SK-N-SH (cell line): ENCODE results near the gene DIPK1A. TPM values are rescaled to one million over a fixed set of nuclear protein-coding genes. Genes with fewer than 3 reads are reported as not detected.

Source experiments
- CTCF ChIA-PET: fragments of 300-600, 350-600 bp; formaldehyde crosslinking; extraction: SDS; loops from one replicate; lab custom pipeline; 2021; lab: Yijun Ruan, JAX
- POLR2A ChIA-PET: fragments of 350-600 bp; sonication (Branson Sonifier 250); formaldehyde crosslinking; extraction: SDS; loops from one replicate; lab custom pipeline; 2020; ENCODE audit warnings: antibody characterized with exemption, inconsistent platforms; lab: Yijun Ruan, JAX
- DNase-seq: peaks from one replicate; pipeline ENCODE4 v3.0.0; 2012
- H2AFZ ChIP-seq: fragments of 200-600 bp; sonication (generic); 2 replicates; pipeline ENCODE4 v1.8.1; 2016; ENCODE audit warnings: antibody characterized with exemption, mild to moderate bottlenecking, low read depth
- H3F3A ChIP-seq: fragments of 200-600 bp; sonication (generic); replicated peaks from 2 replicates; pipeline ENCODE3; 2016; ENCODE audit warnings: antibody characterized with exemption, mild to moderate bottlenecking; ENCODE audit not compliant: insufficient read depth
- H3K27ac ChIP-seq, 2 experiments: fragments of 200-500 bp in 1 of 2; fragments of 200-600 bp in 1 of 2; sonication (Bioruptor generic) in 1 of 2; sonication (generic), shearing (Covaris generic) in 1 of 2; 2 replicates each; pipeline versions ENCODE4 v1.5.1 to v1.6.1; 2014 to 2016; ENCODE audit warnings: low read depth in 2 of 2, inconsistent platforms in 1 of 2, low read length in 1 of 2, mild to moderate bottlenecking in 1 of 2, mixed read lengths in 1 of 2
- H3K27me3 ChIP-seq: fragments of 200-600 bp; sonication (generic), shearing (Covaris generic); 2 replicates; pipeline ENCODE4 v1.6.1; 2016; ENCODE audit warnings: mixed run types; ENCODE audit not compliant: insufficient read depth
- H3K36me3 ChIP-seq, 2 experiments: fragments of 200-500 bp in 1 of 2; fragments of 200-600 bp in 1 of 2; sonication (Bioruptor generic) in 1 of 2; sonication (generic) in 1 of 2; replicated peaks in 1 of 2; 2 replicates each; pipeline versions ENCODE3 to v1.5.1; 2014 to 2016; ENCODE audit warnings: low read length in 1 of 2, mild to moderate bottlenecking in 1 of 2; ENCODE audit not compliant: insufficient read depth in 2 of 2, control insufficient read depth in 1 of 2
- H3K4me1 ChIP-seq, 2 experiments: fragments of 200-500 bp in 1 of 2; fragments of 200-600 bp in 1 of 2; sonication (Bioruptor generic) in 1 of 2; sonication (generic), shearing (Covaris generic) in 1 of 2; 2 replicates each; pipeline versions ENCODE4 v1.5.1 to v1.6.1; 2014 to 2016; ENCODE audit warnings: low read depth in 1 of 2, low read length in 1 of 2, mixed run types in 1 of 2; ENCODE audit not compliant: insufficient read depth in 2 of 2, control insufficient read depth in 1 of 2
- H3K4me2 ChIP-seq: fragments of 200-600 bp; sonication (generic), shearing (Covaris generic); 2 replicates; pipeline ENCODE4 v1.6.1; 2017; ENCODE audit warnings: mixed run types
- H3K4me3 ChIP-seq, 2 experiments: fragments of 200-500 bp in 1 of 2; fragments of 200-600 bp in 1 of 2; sonication (Bioruptor generic) in 1 of 2; sonication (generic), shearing (Covaris generic) in 1 of 2; 2 replicates each; pipeline versions ENCODE4 v1.5.1 to v1.8.1; 2014 to 2016; ENCODE audit warnings: low read depth in 2 of 2, inconsistent platforms in 1 of 2, low read length in 1 of 2, mild to moderate bottlenecking in 1 of 2, mixed read lengths in 1 of 2, moderate library complexity in 1 of 2
- H3K79me2 ChIP-seq: fragments of 200-600 bp; sonication (generic); 2 replicates; pipeline ENCODE4 v1.8.1; 2017; ENCODE audit warnings: mild to moderate bottlenecking; ENCODE audit not compliant: insufficient read depth
- H3K9ac ChIP-seq: fragments of 200-600 bp; sonication (generic); 2 replicates; pipeline ENCODE4 v1.6.1; 2017; ENCODE audit warnings: mixed run types
- H3K9me2 ChIP-seq: fragments of 200-600 bp; sonication (generic); 2 replicates; pipeline ENCODE4 v1.6.1; 2017; ENCODE audit warnings: mixed run types
- H3K9me3 ChIP-seq: fragments of 200-600 bp; sonication (generic); 2 replicates; pipeline ENCODE4 v1.6.1; 2017; ENCODE audit warnings: mixed run types, mild to moderate bottlenecking, moderate library complexity
- H4K20me1 ChIP-seq: fragments of 200-600 bp; sonication (generic); 2 replicates; pipeline ENCODE4 v1.6.1; 2017; ENCODE audit warnings: mild to moderate bottlenecking, mixed run types; ENCODE audit not compliant: insufficient read depth
- CHD2 ChIP-seq: fragments of 150-350 bp; IDR thresholded peaks from 2 replicates; pipeline ENCODE4 v1.6.1; 2018; ENCODE audit warnings: low read length; ENCODE audit not compliant: partially characterized antibody
- EP300 ChIP-seq, 2 experiments: IDR thresholded peaks; 2 replicates each; pipeline versions ENCODE4 v1.4.0 to v1.6.1; 2012; ENCODE audit warnings: borderline replicate concordance in 1 of 2, low read depth in 1 of 2, low read length in 1 of 2
- FOSL2 ChIP-seq: IDR thresholded peaks from 2 replicates; pipeline ENCODE4 v1.4.0; 2012; ENCODE audit warnings: low read depth, mild to moderate bottlenecking, moderate library complexity, borderline replicate concordance
- FOXM1 ChIP-seq: IDR thresholded peaks from 2 replicates; pipeline ENCODE4 v1.4.0; 2012; ENCODE audit warnings: low read depth, mild to moderate bottlenecking
- JUND ChIP-seq: IDR thresholded peaks from 2 replicates; pipeline ENCODE4 v1.4.0; 2012
- MAX ChIP-seq: IDR thresholded peaks from 2 replicates; pipeline ENCODE4 v1.4.0; 2012; ENCODE audit warnings: low read depth
- MEF2A ChIP-seq: IDR thresholded peaks from 2 replicates; pipeline ENCODE4 v1.4.0; 2012; ENCODE audit warnings: low read depth, borderline replicate concordance
- MXI1 ChIP-seq: IDR thresholded peaks from 2 replicates; pipeline ENCODE4 v1.6.1; 2012; ENCODE audit warnings: mild to moderate bottlenecking, low read depth, low read length, improper control_type of control experiment
- PBX3 ChIP-seq: IDR thresholded peaks from 2 replicates; pipeline ENCODE4; 2012
- REST ChIP-seq: IDR thresholded peaks from 2 replicates; pipeline ENCODE4 v1.6.1; 2012; ENCODE audit warnings: mild to moderate bottlenecking, low read depth, low read length, moderate library complexity
- RFX5 ChIP-seq: IDR thresholded peaks from 2 replicates; pipeline ENCODE4 v1.6.1; 2012; ENCODE audit warnings: mild to moderate bottlenecking, improper control_type of control experiment, low read length
- RXRA ChIP-seq: IDR thresholded peaks from 2 replicates; pipeline ENCODE4 v1.4.0; 2012; ENCODE audit warnings: low read depth, mild to moderate bottlenecking, borderline replicate concordance
- SMC3 ChIP-seq: IDR thresholded peaks from 2 replicates; pipeline ENCODE4 v1.6.1; 2012; ENCODE audit warnings: low read depth, low read length, improper control_type of control experiment
- TAF1 ChIP-seq: IDR thresholded peaks from 2 replicates; pipeline ENCODE4 v1.6.1; 2012; ENCODE audit warnings: low read depth, mild to moderate bottlenecking, low read length, moderate library complexity, borderline replicate concordance
- TCF12 ChIP-seq: IDR thresholded peaks from 2 replicates; pipeline ENCODE4 v1.4.0; 2012
- TEAD4 ChIP-seq: IDR thresholded peaks from 2 replicates; pipeline ENCODE4 v1.4.0; 2012; ENCODE audit warnings: mild to moderate bottlenecking, borderline replicate concordance; ENCODE audit not compliant: insufficient read depth
- ZBTB33 ChIP-seq: IDR thresholded peaks from 2 replicates; pipeline ENCODE4 v1.4.0; 2012; ENCODE audit warnings: low read depth, borderline replicate concordance
- WGBS: methylation state at CpG from one replicate; pipeline ENCODE4 v1.1.6; 2017; ENCODE audit warnings: low lambda C conversion rate; 5-methylcytosine and 5-hydroxymethylcytosine counted together
- polyA plus RNA-seq, 3 experiments: library from polyadenylated mRNA; depleted of rRNA; stranded (reverse); fragments of >200 nt; gene quantifications; 2 replicates each; pipeline ENCODE4 v1.2.3, GENCODE V29; 2012
- TF ChIP-seq, protein P1 (sequence below): fragments of 150-350 bp; IDR thresholded peaks from 2 replicates; pipeline ENCODE4 v1.6.1; 2016; ENCODE audit warnings: mild to moderate bottlenecking, low read depth, low read length
- TF ChIP-seq, protein P2 (sequence below): fragments of 200-600 bp; sonication (generic); IDR thresholded peaks from 2 replicates; pipeline ENCODE4 v1.6.1; 2017; ENCODE audit warnings: antibody characterized with exemption, mild to moderate bottlenecking, moderate library complexity

The DIPK1A gene
- polyA plus RNA-seq, 1 of the 3 experiments (the other 2 are of a cell fraction): 3.4 TPM

DNA sequence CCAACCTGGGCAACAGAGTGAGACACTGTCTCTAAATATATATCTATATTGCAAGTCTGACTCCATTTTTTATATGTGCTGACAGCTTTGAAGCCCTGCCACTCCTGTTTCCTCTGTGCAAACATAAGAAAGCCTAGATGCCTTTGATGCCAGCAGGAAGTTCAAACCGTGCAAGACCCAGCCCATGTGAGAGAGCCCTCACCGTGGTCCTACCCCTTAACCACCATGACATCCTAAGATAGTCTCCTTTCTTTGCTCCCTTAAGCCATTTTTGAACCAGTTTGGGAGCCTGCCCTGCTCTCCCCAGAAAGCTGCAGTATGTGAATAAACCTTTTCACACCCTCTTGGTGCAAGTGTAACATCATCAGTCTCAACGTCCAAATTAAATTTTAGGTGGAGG lies 3.7 kb upstream of the DIPK1A start:
- Histone ChIP-seq H3K79me2 (no peaks in the 10 kb centered on the region), H3K9me2 (no peaks in the 10 kb centered on the region), H3K4me1 (peaks cover 0 to 5% of the 10 kb centered on the region in 2 experiments; a peak in 2 of 4 replicates), H3K9ac (no peak overlapping the region), H4K20me1 (no peaks in the 10 kb centered on the region), H3K36me3 (no peaks in the 10 kb centered on the region), H3K27ac (no peak overlapping the region), H3K9me3 (no peaks in the 10 kb centered on the region), H2AFZ (no peak overlapping the region), H3K27me3 (no peaks in the 10 kb centered on the region), H3K4me2 (no peak overlapping the region), H3K4me3 (no peak overlapping the region), H3F3A (no peaks in the 10 kb centered on the region)
- 40% methylated on average over 3 of the region's 3 CpGs for WGBS
- DNase-seq: no peak
- POLR2A ChIA-PET: no interaction called here
- CTCF ChIA-PET: interaction anchor here (0.8 to 10.4 kb wide), 2 partner anchors 29 to 107 kb away, joined by 5 to 163 read pairs; no protein-coding TSS in a partner anchor
- TF ChIP-seq JUND (no peak), EP300 (IDR thresholded peaks at IDR 0.05; ENCODE audit: borderline replicate concordance in 1 of 2, low read depth in 1 of 2, low read length in 1 of 2) (no peak), MEF2A (no peak), PBX3 (no peak), FOSL2 (no peak), MAX (no peak), ZBTB33 (no peak), TCF12 (no peak), TEAD4 (no peak), FOXM1 (no peak), SMC3 (no peak), RXRA (no peak), REST (no peak), CHD2 (no peak), RFX5 (no peak), MXI1 (no peak), TAF1 (no peak)
- TF ChIP-seq, protein P1, sequence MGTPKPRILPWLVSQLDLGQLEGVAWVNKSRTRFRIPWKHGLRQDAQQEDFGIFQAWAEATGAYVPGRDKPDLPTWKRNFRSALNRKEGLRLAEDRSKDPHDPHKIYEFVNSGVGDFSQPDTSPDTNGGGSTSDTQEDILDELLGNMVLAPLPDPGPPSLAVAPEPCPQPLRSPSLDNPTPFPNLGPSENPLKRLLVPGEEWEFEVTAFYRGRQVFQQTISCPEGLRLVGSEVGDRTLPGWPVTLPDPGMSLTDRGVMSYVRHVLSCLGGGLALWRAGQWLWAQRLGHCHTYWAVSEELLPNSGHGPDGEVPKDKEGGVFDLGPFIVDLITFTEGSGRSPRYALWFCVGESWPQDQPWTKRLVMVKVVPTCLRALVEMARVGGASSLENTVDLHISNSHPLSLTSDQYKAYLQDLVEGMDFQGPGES: no peak
- TF ChIP-seq, protein P2, sequence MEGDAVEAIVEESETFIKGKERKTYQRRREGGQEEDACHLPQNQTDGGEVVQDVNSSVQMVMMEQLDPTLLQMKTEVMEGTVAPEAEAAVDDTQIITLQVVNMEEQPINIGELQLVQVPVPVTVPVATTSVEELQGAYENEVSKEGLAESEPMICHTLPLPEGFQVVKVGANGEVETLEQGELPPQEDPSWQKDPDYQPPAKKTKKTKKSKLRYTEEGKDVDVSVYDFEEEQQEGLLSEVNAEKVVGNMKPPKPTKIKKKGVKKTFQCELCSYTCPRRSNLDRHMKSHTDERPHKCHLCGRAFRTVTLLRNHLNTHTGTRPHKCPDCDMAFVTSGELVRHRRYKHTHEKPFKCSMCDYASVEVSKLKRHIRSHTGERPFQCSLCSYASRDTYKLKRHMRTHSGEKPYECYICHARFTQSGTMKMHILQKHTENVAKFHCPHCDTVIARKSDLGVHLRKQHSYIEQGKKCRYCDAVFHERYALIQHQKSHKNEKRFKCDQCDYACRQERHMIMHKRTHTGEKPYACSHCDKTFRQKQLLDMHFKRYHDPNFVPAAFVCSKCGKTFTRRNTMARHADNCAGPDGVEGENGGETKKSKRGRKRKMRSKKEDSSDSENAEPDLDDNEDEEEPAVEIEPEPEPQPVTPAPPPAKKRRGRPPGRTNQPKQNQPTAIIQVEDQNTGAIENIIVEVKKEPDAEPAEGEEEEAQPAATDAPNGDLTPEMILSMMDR: no peak
